ENCODE results near the gene GABRR2.

The GABRR2 gene

DNA sequence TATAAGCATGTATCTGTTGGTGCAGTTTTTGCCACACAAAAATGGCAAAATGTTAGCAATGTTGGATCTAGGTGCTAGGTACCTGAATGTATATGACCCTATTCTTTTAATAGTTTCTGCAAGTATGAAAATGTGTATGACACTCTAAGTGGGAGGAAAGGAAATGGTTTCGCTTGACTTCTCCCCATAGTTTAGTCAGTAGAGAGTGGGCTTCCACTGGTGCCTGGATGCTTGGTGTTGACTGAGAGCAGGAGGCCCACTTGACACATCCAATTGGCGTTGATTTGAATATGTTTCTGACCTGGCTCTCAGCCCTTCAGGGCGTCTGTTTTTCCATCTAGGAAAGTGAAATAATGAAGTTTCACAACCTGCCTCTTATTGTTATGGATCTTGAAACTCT lies 56.2 kb downstream of the GABRR2 start:
- DNase-seq (ENCODE audit: insufficient read length, low spot score) (no peak), FAIRE-seq (no peak)
- TF ChIP-seq, protein P1, sequence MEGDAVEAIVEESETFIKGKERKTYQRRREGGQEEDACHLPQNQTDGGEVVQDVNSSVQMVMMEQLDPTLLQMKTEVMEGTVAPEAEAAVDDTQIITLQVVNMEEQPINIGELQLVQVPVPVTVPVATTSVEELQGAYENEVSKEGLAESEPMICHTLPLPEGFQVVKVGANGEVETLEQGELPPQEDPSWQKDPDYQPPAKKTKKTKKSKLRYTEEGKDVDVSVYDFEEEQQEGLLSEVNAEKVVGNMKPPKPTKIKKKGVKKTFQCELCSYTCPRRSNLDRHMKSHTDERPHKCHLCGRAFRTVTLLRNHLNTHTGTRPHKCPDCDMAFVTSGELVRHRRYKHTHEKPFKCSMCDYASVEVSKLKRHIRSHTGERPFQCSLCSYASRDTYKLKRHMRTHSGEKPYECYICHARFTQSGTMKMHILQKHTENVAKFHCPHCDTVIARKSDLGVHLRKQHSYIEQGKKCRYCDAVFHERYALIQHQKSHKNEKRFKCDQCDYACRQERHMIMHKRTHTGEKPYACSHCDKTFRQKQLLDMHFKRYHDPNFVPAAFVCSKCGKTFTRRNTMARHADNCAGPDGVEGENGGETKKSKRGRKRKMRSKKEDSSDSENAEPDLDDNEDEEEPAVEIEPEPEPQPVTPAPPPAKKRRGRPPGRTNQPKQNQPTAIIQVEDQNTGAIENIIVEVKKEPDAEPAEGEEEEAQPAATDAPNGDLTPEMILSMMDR (IDR thresholded peaks at IDR 0.05; ENCODE audit: insufficient read depth, missing control alignments) = no peak

DNA sequence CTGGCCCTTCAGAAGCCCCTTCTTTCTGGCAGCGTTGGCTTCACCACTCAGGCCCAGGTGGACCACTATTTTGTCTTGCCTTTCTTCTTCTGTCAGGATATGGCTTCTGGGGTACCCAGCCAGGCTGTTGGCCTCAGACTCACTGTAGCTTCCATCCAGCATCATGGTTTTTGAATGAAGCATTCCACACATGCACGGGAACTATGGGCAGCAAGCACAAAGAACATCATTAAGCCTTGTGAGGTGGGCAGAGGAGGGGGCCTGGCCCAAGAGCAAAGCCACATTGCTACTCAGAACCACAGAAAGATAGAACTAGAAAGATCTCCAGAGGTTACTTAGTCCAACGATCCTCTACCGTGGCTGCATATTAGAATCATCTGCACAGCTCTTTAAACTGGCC lies 57.3 kb downstream of the GABRR2 start:
- TF ChIP-seq, protein P1 (IDR thresholded peaks at IDR 0.05; ENCODE audit: insufficient read depth, missing control alignments) = no peak

DNA sequence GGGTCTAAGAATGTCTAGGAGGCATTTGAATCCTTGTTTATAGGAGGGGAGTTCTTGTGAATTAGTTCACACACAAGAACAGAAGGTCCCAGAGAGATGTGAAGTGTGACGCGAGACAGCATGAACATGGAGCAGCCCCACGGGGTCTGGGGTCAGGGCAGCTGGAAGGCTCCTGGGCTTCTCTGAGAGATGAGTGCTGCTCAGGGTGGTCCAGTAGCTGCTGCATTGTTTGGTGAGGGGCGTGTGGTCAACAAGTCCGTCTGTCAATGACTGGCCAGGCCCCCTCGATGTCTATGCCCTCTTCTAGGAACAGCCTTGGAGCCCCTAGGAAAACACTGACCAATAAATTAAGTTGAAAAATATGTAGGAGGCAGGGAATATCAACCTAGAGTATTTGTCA lies 57.8 kb downstream of the GABRR2 start:
- TF ChIP-seq, protein P1 (IDR thresholded peaks at IDR 0.05; ENCODE audit: insufficient read depth, missing control alignments) = no peak
- FAIRE-seq (no peak), DNase-seq (ENCODE audit: insufficient read length, low spot score) (no peak)

More for the DNA sequence above, 57.3 kb downstream of the GABRR2 start:
- FAIRE-seq (no peak), DNase-seq (ENCODE audit: insufficient read length, low spot score) (no peak)

DNA sequence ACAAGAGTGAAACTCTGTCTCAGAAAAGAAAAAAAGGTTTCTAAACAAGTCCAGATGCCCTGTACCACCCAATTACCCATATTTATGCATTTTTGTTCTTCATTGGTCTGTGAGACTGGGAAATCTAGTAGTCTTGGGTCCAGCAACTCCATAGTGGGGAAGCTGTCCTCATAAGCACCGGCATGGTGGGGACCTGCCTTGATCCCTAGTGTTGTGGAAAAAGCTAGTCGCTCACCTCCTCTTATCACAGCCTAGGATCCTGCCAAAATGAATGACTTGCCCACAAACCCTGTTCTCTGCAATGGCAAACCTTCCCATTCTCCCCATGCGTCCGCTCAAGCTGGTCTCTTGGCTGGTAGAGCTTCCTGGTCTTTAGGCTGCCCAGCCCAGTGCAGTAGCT lies 59.7 kb downstream of the GABRR2 start:
- TF ChIP-seq, protein P1 (IDR thresholded peaks at IDR 0.05; ENCODE audit: insufficient read depth, missing control alignments) = no peak
- FAIRE-seq = no peak
- no peak for DNase-seq (ENCODE audit: insufficient read length, low spot score)

DNA sequence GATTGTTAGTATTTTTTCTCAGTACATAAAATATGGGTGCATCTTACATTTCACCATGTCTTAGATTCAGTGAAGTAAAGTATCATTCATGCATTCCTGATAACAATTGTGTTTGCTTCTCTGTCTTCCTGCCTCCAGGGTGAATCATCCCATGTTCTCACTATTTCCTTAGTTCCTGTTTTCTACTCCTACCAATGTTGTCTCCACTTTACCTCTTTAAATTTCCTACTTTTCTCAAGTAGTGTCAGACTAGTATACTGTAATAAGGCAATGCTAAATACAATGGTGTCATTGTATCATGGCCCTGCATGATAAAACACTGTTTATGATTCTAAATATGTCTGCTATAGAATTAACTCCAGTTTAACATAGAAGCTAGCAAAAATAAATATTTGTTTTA lies 60.5 kb downstream of the GABRR2 start:
- DNase-seq (ENCODE audit: insufficient read length, low spot score) (no peak), FAIRE-seq (no peak)
- TF ChIP-seq, protein P1 (IDR thresholded peaks at IDR 0.05; ENCODE audit: insufficient read depth, missing control alignments) = no peak

DNA sequence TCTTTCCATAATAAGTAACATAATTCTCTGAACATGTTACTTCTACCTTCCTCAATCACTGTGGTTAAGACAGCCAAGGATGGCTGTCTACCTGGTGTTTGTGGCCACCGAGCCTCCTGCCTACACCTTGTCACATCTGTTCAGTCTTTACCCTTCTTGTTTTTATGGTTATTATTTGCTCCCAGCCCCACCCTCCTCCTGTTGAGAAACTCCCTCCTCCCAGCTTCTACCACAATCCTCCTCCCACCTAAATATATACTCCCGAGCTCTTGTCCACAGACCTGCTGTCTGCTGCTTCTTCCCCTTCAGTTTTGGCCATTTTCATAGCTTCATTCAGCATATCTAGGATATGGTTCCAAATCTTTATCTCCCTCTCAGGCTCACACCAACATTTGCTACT lies 62.2 kb downstream of the GABRR2 start:
- FAIRE-seq (no peak), DNase-seq (ENCODE audit: insufficient read length, low spot score) (no peak)
- TF ChIP-seq, protein P1 (IDR thresholded peaks at IDR 0.05; ENCODE audit: insufficient read depth, missing control alignments) = no peak

DNA sequence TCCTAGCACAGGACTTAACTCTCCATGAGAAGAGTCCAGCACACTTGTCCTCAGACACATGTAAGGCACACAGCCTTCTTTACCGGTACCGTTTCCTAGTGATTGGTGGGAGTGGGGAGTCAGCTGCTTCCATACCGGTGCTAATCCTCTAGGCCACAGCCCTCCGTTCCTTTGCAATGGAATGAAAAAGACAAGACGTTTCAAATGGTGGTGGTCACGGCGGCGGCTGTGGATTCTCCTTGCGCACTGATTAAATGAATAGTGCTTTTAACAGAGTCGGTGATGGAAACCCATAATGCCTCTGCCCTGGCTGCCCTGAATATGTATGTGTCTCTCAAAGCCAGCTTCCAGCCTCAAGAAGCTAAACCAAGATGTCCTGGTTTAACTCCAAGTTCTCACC lies 63.1 kb downstream of the GABRR2 start:
- TF ChIP-seq, protein P1 (IDR thresholded peaks at IDR 0.05; ENCODE audit: insufficient read depth, missing control alignments) = no peak
- FAIRE-seq (no peak), DNase-seq (ENCODE audit: insufficient read length, low spot score) (no peak)

All from D721Med (cell line).